OCI-LY1 (cell line): ENCODE results near the gene DMRTC2.

Experiments used
- H2AFZ ChIP-seq: fragments of 200-600 bp; sonication (generic), shearing (Covaris generic); 2 replicates; pipeline ENCODE4 v1.6.0; 2014; ENCODE audit warnings: antibody characterized with exemption, mild to moderate bottlenecking, low read length
- H3F3A ChIP-seq: fragments of 200-600 bp; sonication (generic), shearing (Covaris generic); 2 replicates; pipeline ENCODE4 v1.6.0; 2014; ENCODE audit warnings: mild to moderate bottlenecking, antibody characterized with exemption, low read length, moderate library complexity; ENCODE audit not compliant: insufficient read depth
- H3K27ac ChIP-seq: fragments of 200-600 bp; sonication (generic); 2 replicates; pipeline ENCODE4 v1.5.1; 2014; ENCODE audit warnings: low read length, mixed run types, mild to moderate bottlenecking, low read depth; ENCODE audit not compliant: poor library complexity, severe bottlenecking
- H3K27me3 ChIP-seq: fragments of 200-600 bp; sonication (generic); 2 replicates; pipeline ENCODE4 v1.6.0; 2014; ENCODE audit warnings: antibody characterized with exemption, mild to moderate bottlenecking, low read length, moderate library complexity; ENCODE audit not compliant: insufficient read depth
- H3K36me3 ChIP-seq: fragments of 200-600 bp; sonication (generic); 2 replicates; pipeline ENCODE4 v1.6.1; 2014; ENCODE audit warnings: mild to moderate bottlenecking, antibody characterized with exemption, low read length, moderate library complexity, mixed read lengths; ENCODE audit not compliant: insufficient read depth
- H3K4me1 ChIP-seq: fragments of 200-600 bp; sonication (generic); 2 replicates; pipeline ENCODE4 v1.5.1; 2014; ENCODE audit warnings: mild to moderate bottlenecking, low read length, moderate library complexity; ENCODE audit not compliant: insufficient read depth, severe bottlenecking
- H3K4me2 ChIP-seq: fragments of 200-600 bp; sonication (generic), shearing (Covaris generic); 2 replicates; pipeline ENCODE4 v1.6.1; 2014; ENCODE audit warnings: low read length
- H3K4me3 ChIP-seq: fragments of 200-600 bp; sonication (generic); 2 replicates; pipeline ENCODE4 v1.5.1; 2014; ENCODE audit warnings: low read length, low read depth, mild to moderate bottlenecking, mixed read lengths; ENCODE audit not compliant: poor library complexity, severe bottlenecking
- H3K79me2 ChIP-seq: fragments of 200-600 bp; shearing (Covaris generic); 2 replicates; pipeline ENCODE4 v1.6.1; 2016; ENCODE audit warnings: mixed run types, low read length, mixed read lengths; ENCODE audit not compliant: insufficient read depth
- H3K9ac ChIP-seq: fragments of 200-600 bp; sonication (generic), shearing (Covaris generic); 2 replicates; pipeline ENCODE4 v1.6.1; 2014; ENCODE audit warnings: mild to moderate bottlenecking, low read length, mixed read lengths
- H3K9me2 ChIP-seq: fragments of 200-600 bp; sonication (generic), shearing (Covaris generic); 2 replicates; pipeline ENCODE4 v1.6.1; 2014; ENCODE audit warnings: low read depth, mild to moderate bottlenecking, low read length, mixed read lengths
- H3K9me3 ChIP-seq: fragments of 200-600 bp; shearing (Covaris generic); 2 replicates; pipeline ENCODE4 v1.6.1; 2014; ENCODE audit warnings: low read length, mixed read lengths
- H4K20me1 ChIP-seq: fragments of 200-600 bp; sonication (generic), shearing (Covaris generic); 2 replicates; pipeline ENCODE4 v1.6.0; 2016; ENCODE audit warnings: mild to moderate bottlenecking, low read length; ENCODE audit not compliant: insufficient read depth
- EZH2 ChIP-seq: fragments of 200-600 bp; sonication (generic), shearing (Covaris generic); IDR thresholded peaks from 2 replicates; pipeline ENCODE4 v1.8.0; 2017; ENCODE audit warnings: borderline replicate concordance, mixed run types, mild to moderate bottlenecking, antibody characterized with exemption, low read length, moderate library complexity, mixed read lengths
- TF ChIP-seq, protein P1 (sequence below): fragments of 200-600 bp; sonication (generic), shearing (Covaris generic); IDR thresholded peaks from 2 replicates; pipeline ENCODE4 v1.5.1; 2017; ENCODE audit warnings: mild to moderate bottlenecking, antibody characterized with exemption, low read length, moderate library complexity, mixed read lengths

The DMRTC2 gene

DNA sequence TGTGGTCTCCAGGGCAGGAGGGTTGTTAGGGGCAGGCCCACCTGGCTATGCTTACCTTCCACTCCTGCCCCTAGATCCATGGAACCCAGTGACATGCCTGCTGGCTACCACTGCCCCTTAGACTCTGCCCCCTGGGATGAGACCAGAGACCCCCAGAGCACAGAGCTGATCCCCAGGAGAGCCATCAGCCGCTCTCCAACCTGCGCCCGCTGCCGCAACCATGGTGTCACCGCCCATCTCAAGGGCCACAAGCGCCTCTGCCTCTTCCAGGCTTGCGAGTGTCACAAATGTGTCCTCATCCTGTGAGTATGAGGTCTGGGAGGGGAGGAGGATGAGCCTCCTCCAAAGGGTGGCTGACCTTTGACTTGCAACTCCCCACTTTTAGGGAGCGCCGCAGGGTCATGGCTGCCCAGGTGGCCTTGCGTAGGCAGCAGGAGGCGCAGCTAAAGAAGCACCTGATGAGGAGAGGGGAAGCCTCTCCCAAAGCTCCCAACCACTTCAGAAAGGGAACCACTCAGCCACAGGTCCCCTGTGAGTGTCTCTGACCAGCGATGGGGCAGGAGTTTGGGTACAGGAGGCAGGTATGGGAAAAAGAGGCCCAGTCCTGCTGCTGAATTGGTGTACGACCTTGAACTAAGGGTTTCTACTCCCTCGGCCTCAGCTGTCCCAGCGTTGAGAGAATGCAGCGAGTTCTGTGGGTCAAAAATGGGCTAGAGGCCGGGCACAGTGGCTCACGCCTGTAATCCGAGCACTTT is 2.7 kb downstream of the DMRTC2 start:
- no peaks in the 10 kb centered on the region for H3K36me3 ChIP-seq
- no peak overlapping the region for H3K4me3 ChIP-seq
- H3K4me2 ChIP-seq = no peak overlapping the region
- no peaks in the 10 kb centered on the region for H3K4me1 ChIP-seq
- no peak overlapping the region for H2AFZ ChIP-seq
- TF ChIP-seq EZH2 = no peak
- TF ChIP-seq, protein P1, sequence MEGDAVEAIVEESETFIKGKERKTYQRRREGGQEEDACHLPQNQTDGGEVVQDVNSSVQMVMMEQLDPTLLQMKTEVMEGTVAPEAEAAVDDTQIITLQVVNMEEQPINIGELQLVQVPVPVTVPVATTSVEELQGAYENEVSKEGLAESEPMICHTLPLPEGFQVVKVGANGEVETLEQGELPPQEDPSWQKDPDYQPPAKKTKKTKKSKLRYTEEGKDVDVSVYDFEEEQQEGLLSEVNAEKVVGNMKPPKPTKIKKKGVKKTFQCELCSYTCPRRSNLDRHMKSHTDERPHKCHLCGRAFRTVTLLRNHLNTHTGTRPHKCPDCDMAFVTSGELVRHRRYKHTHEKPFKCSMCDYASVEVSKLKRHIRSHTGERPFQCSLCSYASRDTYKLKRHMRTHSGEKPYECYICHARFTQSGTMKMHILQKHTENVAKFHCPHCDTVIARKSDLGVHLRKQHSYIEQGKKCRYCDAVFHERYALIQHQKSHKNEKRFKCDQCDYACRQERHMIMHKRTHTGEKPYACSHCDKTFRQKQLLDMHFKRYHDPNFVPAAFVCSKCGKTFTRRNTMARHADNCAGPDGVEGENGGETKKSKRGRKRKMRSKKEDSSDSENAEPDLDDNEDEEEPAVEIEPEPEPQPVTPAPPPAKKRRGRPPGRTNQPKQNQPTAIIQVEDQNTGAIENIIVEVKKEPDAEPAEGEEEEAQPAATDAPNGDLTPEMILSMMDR = no peak
- no peaks in the 10 kb centered on the region for H3K79me2 ChIP-seq
- H3K27ac ChIP-seq = no peak overlapping the region
- H4K20me1 ChIP-seq = no peaks in the 10 kb centered on the region
- H3F3A ChIP-seq = no peaks in the 10 kb centered on the region
- H3K9ac ChIP-seq = no peak overlapping the region
- no peaks in the 10 kb centered on the region; the same call in 1 of the 2 replicates for H3K27me3 ChIP-seq
- H3K9me3 ChIP-seq = no peaks in the 10 kb centered on the region
- no peaks in the 10 kb centered on the region for H3K9me2 ChIP-seq

DNA sequence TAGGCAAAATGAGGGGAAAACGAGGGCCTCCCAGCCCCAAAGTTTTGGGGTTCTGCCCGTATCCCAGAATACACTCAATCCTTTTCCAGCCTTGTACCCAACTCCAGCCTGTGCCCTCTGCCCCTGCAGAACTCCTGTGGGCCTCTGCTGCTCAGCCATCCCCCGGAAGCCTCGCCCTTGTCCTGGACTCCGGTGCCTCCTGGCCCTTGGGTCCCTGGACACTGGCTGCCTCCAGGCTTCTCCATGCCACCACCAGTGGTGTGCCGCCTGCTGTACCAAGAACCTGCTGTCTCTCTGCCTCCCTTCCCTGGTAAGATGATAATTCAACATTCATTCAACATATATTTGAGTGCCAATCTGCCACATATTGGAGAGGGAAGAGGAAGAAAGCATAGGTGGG is 3.8 kb downstream of the DMRTC2 start:
- Histone ChIP-seq H3K4me2 (no peak overlapping the region), H3F3A (no peaks in the 10 kb centered on the region), H3K79me2 (no peaks in the 10 kb centered on the region), H3K27me3 (no peaks in the 10 kb centered on the region; the same call in 1 of the 2 replicates), H3K4me1 (no peaks in the 10 kb centered on the region), H3K9ac (no peak overlapping the region), H3K27ac (no peak overlapping the region), H3K9me3 (no peaks in the 10 kb centered on the region), H3K9me2 (no peaks in the 10 kb centered on the region), H3K36me3 (no peaks in the 10 kb centered on the region), H4K20me1 (no peaks in the 10 kb centered on the region), H2AFZ (no peak overlapping the region), H3K4me3 (no peak overlapping the region)
- TF ChIP-seq, protein P1 = no peak
- no peak for TF ChIP-seq EZH2

DNA sequence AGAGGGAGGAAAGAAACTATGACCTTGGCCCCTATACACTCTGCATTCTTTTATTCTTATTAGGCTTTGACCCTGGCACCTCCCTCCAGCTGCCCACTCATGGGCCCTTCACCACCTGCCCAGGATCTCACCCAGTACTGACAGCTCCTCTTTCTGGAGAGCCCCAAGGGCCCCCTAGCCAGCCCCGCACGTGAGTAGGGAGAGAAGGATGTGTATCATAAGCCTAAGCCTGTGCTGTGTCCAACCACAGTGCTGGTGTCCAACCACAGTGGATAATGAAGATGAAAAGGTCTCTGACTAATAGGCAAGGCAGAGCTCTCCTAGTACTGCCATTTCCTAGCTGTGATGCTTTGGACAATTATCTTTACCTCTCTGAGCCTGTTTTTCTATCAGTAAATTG is 4.2 kb downstream of the DMRTC2 start:
- TF ChIP-seq, protein P1 = no peak
- no peak for TF ChIP-seq EZH2
- Histone ChIP-seq H3K36me3 (no peaks in the 10 kb centered on the region), H3K27ac (no peak overlapping the region), H3K4me2 (no peak overlapping the region), H3K79me2 (no peaks in the 10 kb centered on the region), H4K20me1 (no peaks in the 10 kb centered on the region), H3K9me2 (no peaks in the 10 kb centered on the region), H3K9ac (no peak overlapping the region), H3K27me3 (no peaks in the 10 kb centered on the region; the same call in 1 of the 2 replicates), H3K9me3 (no peaks in the 10 kb centered on the region), H3K4me3 (no peak overlapping the region), H2AFZ (no peak overlapping the region), H3K4me1 (no peaks in the 10 kb centered on the region), H3F3A (no peaks in the 10 kb centered on the region)
